GM12878 (cell line): Measurements from ENCODE around the gene PRKX. TPM values are rescaled to one million over a fixed set of nuclear protein-coding genes. Genes with fewer than 3 reads are reported as not detected.

Experiments
- ATAC-seq: fragments of 200-7000 bp; cut with Tn5 transposase; 3 replicates; pipeline ENCODE4 v1.9.1; 2020; ENCODE audit warnings: mild to moderate bottlenecking, moderate library complexity
- BruUV-seq: library from RNA; stranded (reverse); fragments of 400-500 nt; replicated peaks from 2 replicates; lab custom pipeline; 2021; lab: Mats Ljungman, UMichigan
- CTCF ChIA-PET: fragments of 300-600 bp; sonication (Branson Sonifier 250); formaldehyde crosslinking; extraction: SDS; loops from one replicate; lab custom pipeline; 2021; ENCODE audit warnings: inconsistent platforms; lab: Yijun Ruan, JAX
- POLR2A ChIA-PET: fragments of 350-600 bp; formaldehyde crosslinking; extraction: SDS; loops from one replicate; lab custom pipeline; 2021; ENCODE audit warnings: inconsistent platforms; lab: Charles Lee
- RAD21 ChIA-PET: fragments of 300-600 bp; sonication (Branson Sonifier 250); formaldehyde crosslinking; loops from one replicate; lab custom pipeline; 2023; ENCODE audit warnings: antibody characterized with exemption; ENCODE audit not compliant: unreplicated experiment; lab: Charles Lee
- SMC1A ChIA-PET: fragments of 300-600 bp; sonication (Branson Sonifier 250); formaldehyde crosslinking; loops from one replicate; lab custom pipeline; 2023; ENCODE audit not compliant: unreplicated experiment, uncharacterized antibody; lab: Charles Lee
- DNase-seq: peaks from one replicate; pipeline ENCODE4 v3.0.0-alpha.2; 2011; ENCODE audit warnings: low read depth, low spot score
- FAIRE-seq: peaks from 3 replicates; lab custom pipeline; 2011; peaks lifted over from hg19 to GRCh38; lab: Jason Lieb, UNC
- H2AFZ ChIP-seq: 2 replicates; pipeline ENCODE4 v1.6.0; 2011; ENCODE audit warnings: low read depth, low read length, control low read depth; ENCODE audit not compliant: control insufficient read depth
- H3K27ac ChIP-seq: 2 replicates; pipeline ENCODE4 v1.5.1; 2011; ENCODE audit warnings: control low read depth; ENCODE audit not compliant: control insufficient read depth, insufficient read depth
- H3K27me3 ChIP-seq, 2 experiments: replicated peaks in 1 of 2; 2 replicates each; pipeline versions ENCODE4 v1.6.0 to v1.6.1; 2011; ENCODE audit warnings: low read length in 1 of 2; ENCODE audit not compliant: control insufficient read depth in 2 of 2, insufficient read depth in 2 of 2
- H3K36me3 ChIP-seq, 2 experiments: 2 replicates each; pipeline ENCODE4 v1.5.1; 2011; ENCODE audit warnings: low read length in 1 of 2; ENCODE audit not compliant: control insufficient read depth in 2 of 2, insufficient read depth in 2 of 2
- H3K4me1 ChIP-seq: 2 replicates; pipeline ENCODE4 v1.6.1; 2011; ENCODE audit warnings: mild to moderate bottlenecking, low read length, moderate library complexity, mixed read lengths; ENCODE audit not compliant: control insufficient read depth, insufficient read depth
- H3K4me2 ChIP-seq: 2 replicates; pipeline ENCODE4 v1.6.0; 2011; ENCODE audit warnings: control low read depth; ENCODE audit not compliant: control insufficient read depth, insufficient read depth
- H3K4me3 ChIP-seq: fragments of 200-600 bp; sonication (generic); 2 replicates; pipeline ENCODE4 v1.5.1; 2016
- H3K79me2 ChIP-seq: 2 replicates; pipeline ENCODE4 v1.6.0; 2011; ENCODE audit warnings: low read length; ENCODE audit not compliant: control insufficient read depth, insufficient read depth
- H3K9ac ChIP-seq: 2 replicates; pipeline ENCODE4 v1.8.0; 2011; ENCODE audit warnings: low read length, control low read depth, mixed read lengths; ENCODE audit not compliant: control insufficient read depth, insufficient read depth
- H3K9me3 ChIP-seq: replicated peaks from 3 replicates; pipeline ENCODE4 v1.5.1; 2011; ENCODE audit warnings: mild to moderate bottlenecking, low read length; ENCODE audit not compliant: control insufficient read depth, insufficient read depth
- H4K20me1 ChIP-seq: 2 replicates; pipeline ENCODE4 v1.6.0; 2011; ENCODE audit not compliant: control insufficient read depth, insufficient read depth
- CTCF ChIP-seq, 3 experiments: IDR thresholded peaks in 2 of 3; conservative IDR thresholded peaks in 1 of 3; 2 replicates each; pipeline ENCODE4 v1.5.1; 2011; ENCODE audit warnings: low read depth in 3 of 3, low read length in 3 of 3, mild to moderate bottlenecking in 3 of 3, control low read depth in 2 of 3, moderate library complexity in 2 of 3, inconsistent platforms in 1 of 3, mixed read lengths in 1 of 3; ENCODE audit not compliant: control insufficient read depth in 2 of 3, insufficient read depth in 1 of 3; ENCODE audit errors: extremely low read depth in 1 of 3
- ESRRA ChIP-seq: IDR thresholded peaks from 2 replicates; pipeline ENCODE4 v1.6.1; 2012; ENCODE audit warnings: mild to moderate bottlenecking, low read length, improper control_type of control experiment
- IRF4 ChIP-seq: IDR thresholded peaks from 2 replicates; pipeline ENCODE4 v1.6.1; 2011; ENCODE audit warnings: low read depth, low read length
- MAX ChIP-seq: IDR thresholded peaks from 2 replicates; pipeline ENCODE4 v1.6.1; 2012; ENCODE audit warnings: low read depth, low read length, improper control_type of control experiment
- MYC ChIP-seq: IDR thresholded peaks from 2 replicates; pipeline ENCODE4 v1.6.1; 2011; ENCODE audit warnings: mild to moderate bottlenecking, low read length, moderate library complexity, inconsistent platforms; ENCODE audit not compliant: insufficient read depth, insufficient replicate concordance, insufficient read length, severe bottlenecking
- NFYA ChIP-seq: IDR thresholded peaks from 2 replicates; pipeline ENCODE4 v1.6.1; 2011; ENCODE audit warnings: low read depth, mild to moderate bottlenecking, low read length, improper control_type of control experiment, borderline replicate concordance
- NR2C2 ChIP-seq: IDR thresholded peaks from 2 replicates; pipeline ENCODE4 v1.6.1; 2011; ENCODE audit warnings: borderline replicate concordance, low read depth; ENCODE audit not compliant: control insufficient read depth, insufficient read length
- NRF1 ChIP-seq: conservative IDR thresholded peaks from 2 replicates; pipeline ENCODE4 v1.6.1; 2011; ENCODE audit warnings: mild to moderate bottlenecking, low read depth, low read length, improper control_type of control experiment
- RELA ChIP-seq: fragments of 450-650 bp; IDR thresholded peaks from 2 replicates; pipeline ENCODE4 v1.8.0; 2014; ENCODE audit warnings: borderline replicate concordance; ENCODE audit not compliant: partially characterized antibody
- TAF1 ChIP-seq: IDR thresholded peaks from 2 replicates; pipeline ENCODE4 v1.6.1; 2011; ENCODE audit warnings: mild to moderate bottlenecking, low read depth, low read length, borderline replicate concordance
- WGBS: methylation state at CpG from one replicate; pipeline ENCODE4 v1.1.6; 2016; ENCODE audit warnings: low lambda C conversion rate; ENCODE audit not compliant: insufficient replicate concordance, insufficient coverage; ENCODE audit errors: missing lambda C conversion rate; 5-methylcytosine and 5-hydroxymethylcytosine counted together
- in situ Hi-C: fragments of 300-500 bp; cut with MboI; formaldehyde crosslinking; loops from 9 replicates; pipeline ENCODE4 v1.14.3; 2018; ENCODE audit warnings: mixed read lengths
- intact Hi-C: fragments of 100-400 bp; cut with micrococcal nuclease; formaldehyde crosslinking; loops from one replicate; pipeline ENCODE4 v1.14.2; 2022; ENCODE audit not compliant: unreplicated experiment
- polyA plus RNA-seq, 11 experiments: library from polyadenylated mRNA; depleted of rRNA in 4 of 11; unstranded in 6 of 11; stranded (reverse) in 5 of 11; fragments of >200 nt; fragmentation: Nextera tagmentation in 4 of 11; fragmentation: Illumina TruSeq in 1 of 11; extraction: Ambion mirVana in 4 of 11; extraction: Trizol in 1 of 11; gene quantifications; 1 replicate in 1 of 11; 2 replicates in 10 of 11; pipeline versions ENCODE4 v1.2.1 to v1.2.3, GENCODE V29; 2011 to 2016; ENCODE audit warnings: inconsistent platforms in 2 of 11, missing spikeins in 2 of 11, low read depth in 1 of 11
- total RNA-seq, 4 experiments: library from RNA; depleted of rRNA in 3 of 4; stranded (reverse); fragments of >200 nt in 3 of 4; fragmentation: Illumina TruSeq in 1 of 4; extraction: Trizol in 1 of 4; gene quantifications; 2 replicates each; pipeline versions ENCODE4 v1.2.1 to v1.2.3, GENCODE V29; 2013 to 2021

PRKX gene
- total and polyA plus RNA-seq, 10 of the 15 experiments (the other 5 are each of a cell fraction or from before 2014, with no cell fraction given), result 3.9 to 45.3 (median 23.9) TPM

- Histone ChIP-seq H3K27ac (no peak overlapping the region), H3K4me2 (no peak overlapping the region), H3K4me3 (no peak overlapping the region), H3K36me3 (no peaks in the 10 kb centered on the region), H3K9ac (no peak overlapping the region), H3K27me3 (no peaks in the 10 kb centered on the region), H3K79me2 (no peaks in the 10 kb centered on the region), H4K20me1 (no peaks in the 10 kb centered on the region), H3K4me1 (no peaks in the 10 kb centered on the region), H3K9me3 (no peaks in the 10 kb centered on the region), H2AFZ (no peak overlapping the region)
- ChIA-PET CTCF (no interaction called here), POLR2A (no interaction called here), SMC1A (no interaction called here), RAD21 (no interaction called here)
- in situ Hi-C loops (no loop called here), intact Hi-C loops (no loop called here)
- no TSS peak for BruUV-seq
- no peak for FAIRE-seq
- TF ChIP-seq NRF1 (no peak), NR2C2 (no peak), TAF1 (no peak), IRF4 (no peak), MAX (no peak), NFYA (no peak), ESRRA (no peak), MYC (no peak), CTCF (IDR thresholded peaks at IDR 0.05 in 2 of 3, conservative IDR thresholded peaks at IDR 0.05 in 1 of 3; ENCODE audit: control insufficient read depth in 2 of 3, extremely low read depth in 1 of 3, insufficient read depth in 1 of 3, low read depth in 3 of 3, low read length in 3 of 3) (no peak), RELA (no peak)
- DNase-seq, result no peak
- 31% methylated on average over 2 of the region's 2 CpGs for WGBS
- ATAC-seq, result no peak
These were observed 131.8 kb downstream of the PRKX start for GRCh38 chrX:3581609-3582108.
